HL-60 (cell line): ENCODE data around the gene CIROP.

Experiments
- GABPA ChIP-seq: IDR thresholded peaks from 2 replicates; pipeline ENCODE4 v1.6.1; 2012; ENCODE audit warnings: low read depth
- POLR2AphosphoS5 ChIP-seq: IDR thresholded peaks from 2 replicates; pipeline ENCODE4 v1.6.1; 2012; ENCODE audit warnings: low read depth
- TF ChIP-seq, protein P1 (sequence below): IDR thresholded peaks from one replicate; pipeline ENCODE4 v1.5.1; 2011; ENCODE audit warnings: low read length, control low read depth, inconsistent platforms; ENCODE audit not compliant: insufficient read depth
- TF ChIP-seq, protein P2 (sequence below): IDR thresholded peaks from 2 replicates; pipeline ENCODE4 v1.6.1; 2012; ENCODE audit warnings: low read depth; ENCODE audit not compliant: insufficient replicate concordance

DNA sequence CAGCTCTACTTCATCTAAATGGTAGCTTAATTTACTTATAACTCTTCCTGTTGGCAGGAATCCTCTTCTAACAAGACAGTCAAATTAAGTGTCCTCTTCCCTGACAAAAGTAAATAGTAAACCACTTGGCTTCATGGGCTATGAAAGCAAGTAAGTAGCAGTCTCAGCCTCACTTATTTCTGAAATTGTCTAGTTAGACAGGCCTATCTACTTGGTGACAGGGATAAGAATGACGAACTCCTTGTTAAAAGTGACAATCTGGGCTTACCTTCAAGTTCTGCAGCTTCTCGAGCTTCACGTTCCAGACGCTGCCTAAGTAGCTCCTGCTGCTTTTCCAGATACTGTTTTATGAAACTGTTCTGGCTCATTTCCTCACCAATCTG lies 14.5 kb downstream of the CIROP start:
- TF ChIP-seq, protein P1, sequence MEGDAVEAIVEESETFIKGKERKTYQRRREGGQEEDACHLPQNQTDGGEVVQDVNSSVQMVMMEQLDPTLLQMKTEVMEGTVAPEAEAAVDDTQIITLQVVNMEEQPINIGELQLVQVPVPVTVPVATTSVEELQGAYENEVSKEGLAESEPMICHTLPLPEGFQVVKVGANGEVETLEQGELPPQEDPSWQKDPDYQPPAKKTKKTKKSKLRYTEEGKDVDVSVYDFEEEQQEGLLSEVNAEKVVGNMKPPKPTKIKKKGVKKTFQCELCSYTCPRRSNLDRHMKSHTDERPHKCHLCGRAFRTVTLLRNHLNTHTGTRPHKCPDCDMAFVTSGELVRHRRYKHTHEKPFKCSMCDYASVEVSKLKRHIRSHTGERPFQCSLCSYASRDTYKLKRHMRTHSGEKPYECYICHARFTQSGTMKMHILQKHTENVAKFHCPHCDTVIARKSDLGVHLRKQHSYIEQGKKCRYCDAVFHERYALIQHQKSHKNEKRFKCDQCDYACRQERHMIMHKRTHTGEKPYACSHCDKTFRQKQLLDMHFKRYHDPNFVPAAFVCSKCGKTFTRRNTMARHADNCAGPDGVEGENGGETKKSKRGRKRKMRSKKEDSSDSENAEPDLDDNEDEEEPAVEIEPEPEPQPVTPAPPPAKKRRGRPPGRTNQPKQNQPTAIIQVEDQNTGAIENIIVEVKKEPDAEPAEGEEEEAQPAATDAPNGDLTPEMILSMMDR: no peak
- TF ChIP-seq POLR2AphosphoS5 (no peak), GABPA (no peak)
- TF ChIP-seq, protein P2, sequence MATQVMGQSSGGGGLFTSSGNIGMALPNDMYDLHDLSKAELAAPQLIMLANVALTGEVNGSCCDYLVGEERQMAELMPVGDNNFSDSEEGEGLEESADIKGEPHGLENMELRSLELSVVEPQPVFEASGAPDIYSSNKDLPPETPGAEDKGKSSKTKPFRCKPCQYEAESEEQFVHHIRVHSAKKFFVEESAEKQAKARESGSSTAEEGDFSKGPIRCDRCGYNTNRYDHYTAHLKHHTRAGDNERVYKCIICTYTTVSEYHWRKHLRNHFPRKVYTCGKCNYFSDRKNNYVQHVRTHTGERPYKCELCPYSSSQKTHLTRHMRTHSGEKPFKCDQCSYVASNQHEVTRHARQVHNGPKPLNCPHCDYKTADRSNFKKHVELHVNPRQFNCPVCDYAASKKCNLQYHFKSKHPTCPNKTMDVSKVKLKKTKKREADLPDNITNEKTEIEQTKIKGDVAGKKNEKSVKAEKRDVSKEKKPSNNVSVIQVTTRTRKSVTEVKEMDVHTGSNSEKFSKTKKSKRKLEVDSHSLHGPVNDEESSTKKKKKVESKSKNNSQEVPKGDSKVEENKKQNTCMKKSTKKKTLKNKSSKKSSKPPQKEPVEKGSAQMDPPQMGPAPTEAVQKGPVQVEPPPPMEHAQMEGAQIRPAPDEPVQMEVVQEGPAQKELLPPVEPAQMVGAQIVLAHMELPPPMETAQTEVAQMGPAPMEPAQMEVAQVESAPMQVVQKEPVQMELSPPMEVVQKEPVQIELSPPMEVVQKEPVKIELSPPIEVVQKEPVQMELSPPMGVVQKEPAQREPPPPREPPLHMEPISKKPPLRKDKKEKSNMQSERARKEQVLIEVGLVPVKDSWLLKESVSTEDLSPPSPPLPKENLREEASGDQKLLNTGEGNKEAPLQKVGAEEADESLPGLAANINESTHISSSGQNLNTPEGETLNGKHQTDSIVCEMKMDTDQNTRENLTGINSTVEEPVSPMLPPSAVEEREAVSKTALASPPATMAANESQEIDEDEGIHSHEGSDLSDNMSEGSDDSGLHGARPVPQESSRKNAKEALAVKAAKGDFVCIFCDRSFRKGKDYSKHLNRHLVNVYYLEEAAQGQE: no peak
